Measurements from ENCODE around the gene IKZF3. TPM values are rescaled to one million over a fixed set of nuclear protein-coding genes. Genes with fewer than 3 reads are reported as not detected.

The IKZF3 gene
- total RNA-seq, 1 experiment from 2014 or later: not detected

DNA sequence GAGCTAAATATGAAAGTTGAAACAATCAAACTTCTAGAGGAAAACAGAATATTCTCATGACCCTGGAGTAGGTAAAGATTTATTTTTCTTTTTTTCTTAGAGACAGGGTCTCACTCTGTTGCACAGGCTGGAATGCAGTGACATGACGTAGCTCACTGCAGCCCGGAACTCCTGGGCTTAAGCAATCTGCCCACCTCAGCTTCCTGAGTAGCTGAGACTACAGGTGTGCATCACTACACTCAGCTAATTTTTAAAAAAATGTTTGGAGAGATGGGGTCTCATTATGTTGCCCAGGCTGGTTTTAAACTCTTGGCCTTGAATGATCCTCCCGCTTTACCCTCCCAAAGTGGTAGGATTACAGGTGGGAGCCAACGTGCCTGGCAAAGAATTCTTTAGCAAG is 15.5 kb downstream of the IKZF3 start:
- Histone ChIP-seq H3K79me2 (ENCODE audit: low read length) (no peaks in the 10 kb centered on the region), H3K36me3 (ENCODE audit: low read depth, low read length) (no peaks in the 10 kb centered on the region), H3K4me1 (ENCODE audit: insufficient read depth, low read length) (no peaks in the 10 kb centered on the region), H3K4me2 (ENCODE audit: low read length) (no peak overlapping the region), H3K9me2 (replicated peaks; ENCODE audit: low read length) (no peaks in the 10 kb centered on the region), H3K9ac (ENCODE audit: low read length) (no peak overlapping the region), H4K20me1 (ENCODE audit: low read length) (no peaks in the 10 kb centered on the region), H3K27me3 (ENCODE audit: low read length) (peaks cover 12% of the 10 kb centered on the region; the same call in 1 of the 2 replicates), H3K27ac (ENCODE audit: low read length) (no peak overlapping the region), H2AFZ (ENCODE audit: low read length) (no peak overlapping the region), H3K4me3 (ENCODE audit: low read length) (no peak overlapping the region), H3K9me3 (ENCODE audit: low read length) (no peaks in the 10 kb centered on the region), H3F3A (ENCODE audit: low read length, unreplicated experiment) (no peaks in the 10 kb centered on the region)
- ChIA-PET CTCF (no interaction called here), POLR2A (ENCODE audit: unreplicated experiment) (no interaction called here)
- no peak for DNase-seq
- TF ChIP-seq EZH2phosphoT487 (IDR thresholded peaks at IDR 0.05; ENCODE audit: borderline replicate concordance, low read length): no peak
- no TSS peak for BruUV-seq (replicated peaks)
- no peak for ATAC-seq
- intact Hi-C loops (cut with micrococcal nuclease): no loop called here

DNA sequence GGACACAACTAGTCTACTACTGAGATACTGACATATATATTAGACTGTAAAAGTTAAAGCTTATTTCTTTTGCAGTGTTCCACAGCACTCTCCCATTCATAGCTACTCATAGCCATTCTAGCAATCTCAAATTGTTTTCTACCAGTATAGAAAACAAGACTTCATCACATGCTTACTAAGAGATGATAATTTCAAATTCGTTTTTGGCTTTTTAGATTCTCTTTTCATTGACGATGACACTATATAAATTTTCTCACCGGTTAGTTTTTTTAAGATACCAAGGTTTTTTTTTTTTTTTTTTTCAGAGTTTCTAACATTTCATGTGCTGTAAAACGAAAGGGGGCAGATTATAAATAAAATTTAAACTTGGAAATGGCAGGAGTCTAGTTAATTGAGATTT is 17.9 kb downstream of the IKZF3 start:
- TF ChIP-seq EZH2phosphoT487 (IDR thresholded peaks at IDR 0.05; ENCODE audit: borderline replicate concordance, low read length): no peak
- TF ChIP-seq, protein P1, sequence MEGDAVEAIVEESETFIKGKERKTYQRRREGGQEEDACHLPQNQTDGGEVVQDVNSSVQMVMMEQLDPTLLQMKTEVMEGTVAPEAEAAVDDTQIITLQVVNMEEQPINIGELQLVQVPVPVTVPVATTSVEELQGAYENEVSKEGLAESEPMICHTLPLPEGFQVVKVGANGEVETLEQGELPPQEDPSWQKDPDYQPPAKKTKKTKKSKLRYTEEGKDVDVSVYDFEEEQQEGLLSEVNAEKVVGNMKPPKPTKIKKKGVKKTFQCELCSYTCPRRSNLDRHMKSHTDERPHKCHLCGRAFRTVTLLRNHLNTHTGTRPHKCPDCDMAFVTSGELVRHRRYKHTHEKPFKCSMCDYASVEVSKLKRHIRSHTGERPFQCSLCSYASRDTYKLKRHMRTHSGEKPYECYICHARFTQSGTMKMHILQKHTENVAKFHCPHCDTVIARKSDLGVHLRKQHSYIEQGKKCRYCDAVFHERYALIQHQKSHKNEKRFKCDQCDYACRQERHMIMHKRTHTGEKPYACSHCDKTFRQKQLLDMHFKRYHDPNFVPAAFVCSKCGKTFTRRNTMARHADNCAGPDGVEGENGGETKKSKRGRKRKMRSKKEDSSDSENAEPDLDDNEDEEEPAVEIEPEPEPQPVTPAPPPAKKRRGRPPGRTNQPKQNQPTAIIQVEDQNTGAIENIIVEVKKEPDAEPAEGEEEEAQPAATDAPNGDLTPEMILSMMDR (conservative IDR thresholded peaks at IDR 0.05; ENCODE audit: low read depth, low read length): no peak
- TF ChIP-seq EZH2 (IDR thresholded peaks at IDR 0.05; ENCODE audit: low read length, unreplicated experiment): no peak
- no TSS peak for BruUV-seq (replicated peaks)
- POLR2A ChIA-PET (ENCODE audit: unreplicated experiment): no interaction called here
- Histone ChIP-seq H3K4me1 (ENCODE audit: insufficient read depth, low read length) (no peaks in the 10 kb centered on the region), H3K9me3 (ENCODE audit: low read length) (no peaks in the 10 kb centered on the region), H3K36me3 (ENCODE audit: low read depth, low read length) (no peaks in the 10 kb centered on the region), H3K4me3 (ENCODE audit: low read length) (no peak overlapping the region), H3K27me3 (ENCODE audit: low read length) (peaks cover 18% of the 10 kb centered on the region; the same call in 1 of the 2 replicates), H3K4me2 (ENCODE audit: low read length) (no peak overlapping the region), H3K79me2 (ENCODE audit: low read length) (no peaks in the 10 kb centered on the region), H3F3A (ENCODE audit: low read length, unreplicated experiment) (no peaks in the 10 kb centered on the region), H4K20me1 (ENCODE audit: low read length) (no peaks in the 10 kb centered on the region), H2AFZ (ENCODE audit: low read length) (no peak overlapping the region), H3K9me2 (replicated peaks; ENCODE audit: low read length) (no peaks in the 10 kb centered on the region), H3K27ac (ENCODE audit: low read length) (no peak overlapping the region), H3K9ac (ENCODE audit: low read length) (no peak overlapping the region)
- intact Hi-C loops (cut with micrococcal nuclease): no loop called here
- DNase-seq: no peak
- CTCF ChIA-PET: no interaction called here
- ATAC-seq: no peak

DNA sequence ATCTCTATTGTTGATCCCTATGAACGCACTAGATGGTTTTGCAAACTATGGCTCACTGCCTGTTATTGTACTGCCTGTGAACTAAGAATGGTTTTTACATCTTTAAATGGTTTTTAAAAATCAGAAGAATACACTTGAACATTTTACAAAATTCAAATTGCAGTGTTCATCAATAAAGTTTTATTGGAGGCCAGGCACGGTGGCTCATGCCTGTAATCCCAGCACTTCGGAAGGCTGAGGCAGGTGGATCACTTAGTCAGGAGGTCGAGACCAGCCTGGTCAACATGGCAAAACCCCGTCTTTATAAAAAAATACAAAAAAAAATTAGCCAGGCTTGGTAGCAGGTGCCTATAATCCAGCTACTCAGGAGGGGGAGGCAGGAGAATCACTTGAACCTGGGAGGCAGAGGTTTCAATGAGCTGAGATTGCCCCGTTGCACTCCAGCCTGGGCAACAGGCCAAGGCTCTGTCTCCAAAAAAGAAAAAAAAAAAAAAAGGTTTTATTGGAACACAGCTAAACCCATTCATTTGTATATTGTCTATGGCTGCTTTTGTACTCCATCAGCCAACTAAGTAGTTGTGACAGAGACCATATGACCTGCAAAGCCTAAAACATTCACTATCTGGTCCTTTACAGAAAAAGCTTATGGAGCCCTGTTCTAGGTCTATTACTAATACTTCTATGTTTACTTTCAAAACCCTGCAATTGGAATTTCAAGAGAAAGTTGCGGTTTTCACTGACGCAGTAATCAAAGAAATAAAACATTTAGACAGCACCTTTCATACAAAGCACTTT is 18.9 kb downstream of the IKZF3 start:
- intact Hi-C loops (cut with micrococcal nuclease): no loop called here
- no TSS peak for BruUV-seq (replicated peaks)

More for the DNA sequence above, 18.9 kb downstream of the IKZF3 start:
- no peaks in the 10 kb centered on the region for H3K79me2 ChIP-seq (ENCODE audit: low read length)
- no peak for DNase-seq
- TF ChIP-seq, protein P1 (conservative IDR thresholded peaks at IDR 0.05; ENCODE audit: low read depth, low read length): no peak
- no peak for TF ChIP-seq EZH2 (IDR thresholded peaks at IDR 0.05; ENCODE audit: low read length, unreplicated experiment)
- no peak for TF ChIP-seq EZH2phosphoT487 (IDR thresholded peaks at IDR 0.05; ENCODE audit: borderline replicate concordance, low read length)
- no peak overlapping the region for H3K4me3 ChIP-seq (ENCODE audit: low read length)
- H3K4me1 ChIP-seq (ENCODE audit: insufficient read depth, low read length): no peaks in the 10 kb centered on the region
- H4K20me1 ChIP-seq (ENCODE audit: low read length): no peaks in the 10 kb centered on the region
- H3K36me3 ChIP-seq (ENCODE audit: low read depth, low read length): no peaks in the 10 kb centered on the region
- POLR2A ChIA-PET (ENCODE audit: unreplicated experiment): no interaction called here
- no peak for ATAC-seq
- no peak overlapping the region for H3K9ac ChIP-seq (ENCODE audit: low read length)
- no peak overlapping the region for H2AFZ ChIP-seq (ENCODE audit: low read length)
- no peaks in the 10 kb centered on the region for H3F3A ChIP-seq (ENCODE audit: low read length, unreplicated experiment)
- H3K9me2 ChIP-seq (replicated peaks; ENCODE audit: low read length): no peaks in the 10 kb centered on the region
- no peaks in the 10 kb centered on the region for H3K9me3 ChIP-seq (ENCODE audit: low read length)
- CTCF ChIA-PET: no interaction called here
- peaks cover 18% of the 10 kb centered on the region; the same call in 1 of the 2 replicates for H3K27me3 ChIP-seq (ENCODE audit: low read length)
- no peak overlapping the region for H3K4me2 ChIP-seq (ENCODE audit: low read length)
- H3K27ac ChIP-seq (ENCODE audit: low read length): no peak overlapping the region
